GM12892 (cell line): ENCODE data around the gene POU1F1. TPM values are rescaled to one million over a fixed set of nuclear protein-coding genes. Genes with fewer than 3 reads are reported as not detected.
"Not testable (repeated sequence)": the region's sequence is repeated elsewhere in the genome, so short reads cannot be mapped to it uniquely, and the experiment has no call there.

Source experiments
- DNase-seq: peaks from one replicate; pipeline ENCODE4 v3.0.0; 2011; ENCODE audit not compliant: insufficient read length
- FAIRE-seq: peaks from 2 replicates; lab custom pipeline; 2011; peaks lifted over from hg19 to GRCh38; lab: Jason Lieb, UNC
- POLR2A ChIP-seq: IDR thresholded peaks from 2 replicates; pipeline ENCODE4 v1.6.1; 2011; ENCODE audit warnings: low read depth, low read length, control low read depth
- POLR2AphosphoS5 ChIP-seq: IDR thresholded peaks from 2 replicates; pipeline ENCODE4 v1.6.1; 2011; ENCODE audit warnings: low read depth, low read length, control low read depth
- TAF1 ChIP-seq: IDR thresholded peaks from 2 replicates; pipeline ENCODE4 v1.6.1; 2011; ENCODE audit warnings: low read depth, mild to moderate bottlenecking, control low read depth, low read length, borderline replicate concordance
- polyA plus RNA-seq: library from polyadenylated mRNA; unstranded; fragments of >200 nt; gene quantifications from one replicate; pipeline ENCODE4 v1.2.1, GENCODE V29; 2012; ENCODE audit warnings: missing spikeins, inconsistent platforms; ENCODE audit not compliant: missing spikeins

POU1F1 gene
- polyA plus RNA-seq: not detected

- TF ChIP-seq POLR2A (no peak), TAF1 (no peak), POLR2AphosphoS5 (no peak)
- DNase-seq (no peak), FAIRE-seq (no peak)
Measured at GRCh38 chr3:87276484-87276883, at the start of gene POU1F1. POU1F1 (minus strand) TSS chr3:87276584; CDS start chr3:87276462, 122 bp downstream.

- FAIRE-seq: no peak
Measured at GRCh38 chr3:87324609-87325008, 48.2 kb upstream of the POU1F1 start.

GRCh38 chr3:87320756-87321626 lies 44.6 kb upstream of the POU1F1 start:
- no peak for TF ChIP-seq POLR2A
- no peak for TF ChIP-seq TAF1
- TF ChIP-seq POLR2AphosphoS5: no peak
- FAIRE-seq (no peak), DNase-seq (no peak)

More at GRCh38 chr3:87324609-87325008, 48.2 kb upstream of the POU1F1 start:
- no peak for DNase-seq
- no peak for TF ChIP-seq POLR2A
- TF ChIP-seq POLR2AphosphoS5: no peak
- TF ChIP-seq TAF1: no peak

GRCh38 chr3:87318617-87319021 lies 42.2 kb upstream of the POU1F1 start:
- TF ChIP-seq POLR2A (no peak), TAF1 (no peak), POLR2AphosphoS5 (no peak)
- DNase-seq (no peak), FAIRE-seq (no peak)

GRCh38 chr3:87317779-87318178 lies 41.4 kb upstream of the POU1F1 start:
- peak; percentile 9 for FAIRE-seq
- TF ChIP-seq POLR2AphosphoS5 (no peak), TAF1 (no peak), POLR2A (no peak)
- DNase-seq: no peak

GRCh38 chr3:87313641-87314040 lies 37.3 kb upstream of the POU1F1 start:
- no peak for DNase-seq
- TF ChIP-seq TAF1 (no peak), POLR2A (no peak), POLR2AphosphoS5 (no peak)
- no peak for FAIRE-seq

GRCh38 chr3:87311309-87311708 lies 34.9 kb upstream of the POU1F1 start:
- no peak for FAIRE-seq

GRCh38 chr3:87309601-87310000 lies 33.2 kb upstream of the POU1F1 start:
- no peak for FAIRE-seq
- TF ChIP-seq POLR2A (no peak), TAF1 (no peak), POLR2AphosphoS5 (no peak)
- DNase-seq: no peak

More at GRCh38 chr3:87311309-87311708, 34.9 kb upstream of the POU1F1 start:
- no peak for TF ChIP-seq POLR2A
- DNase-seq: no peak

- FAIRE-seq (no peak), DNase-seq (no peak)
- TF ChIP-seq POLR2A: no peak
- no peak for TF ChIP-seq POLR2AphosphoS5
- TF ChIP-seq TAF1: no peak
Measured at GRCh38 chr3:87307805-87308204, 31.4 kb upstream of the POU1F1 start.

GRCh38 chr3:87305517-87305916 lies 29.1 kb upstream of the POU1F1 start:
- DNase-seq (no peak), FAIRE-seq (no peak)
- TF ChIP-seq TAF1: no peak
- TF ChIP-seq POLR2AphosphoS5: no peak
- TF ChIP-seq POLR2A: no peak

GRCh38 chr3:87305031-87305430 lies 28.6 kb upstream of the POU1F1 start:
- DNase-seq: not testable (repeated sequence)

GRCh38 chr3:87298111-87298718 lies 21.8 kb upstream of the POU1F1 start:
- DNase-seq (no peak), FAIRE-seq (peak; percentile 74)
- TF ChIP-seq POLR2AphosphoS5 (no peak), TAF1 (no peak), POLR2A (no peak)

More at GRCh38 chr3:87305031-87305430, 28.6 kb upstream of the POU1F1 start:
- FAIRE-seq: not testable (repeated sequence)
